NB4 (cell line): Measurements from ENCODE around the gene RERE.

Experiments used
- MYC ChIP-seq: IDR thresholded peaks from 2 replicates; pipeline ENCODE4 v1.6.1; 2011; ENCODE audit warnings: low read depth, low read length
- POLR2A ChIP-seq: IDR thresholded peaks from 2 replicates; pipeline ENCODE4 v1.6.1; 2011; ENCODE audit warnings: mild to moderate bottlenecking; ENCODE audit not compliant: insufficient read length; ENCODE audit errors: extremely low read depth
- TF ChIP-seq, protein P1 (sequence below): IDR thresholded peaks from one replicate; pipeline ENCODE4 v1.5.1; 2012; ENCODE audit warnings: low read depth, low read length
- TF ChIP-seq, protein P2 (sequence below): IDR thresholded peaks from 2 replicates; pipeline ENCODE4 v1.6.1; 2011; ENCODE audit warnings: low read depth, low read length

DNA sequence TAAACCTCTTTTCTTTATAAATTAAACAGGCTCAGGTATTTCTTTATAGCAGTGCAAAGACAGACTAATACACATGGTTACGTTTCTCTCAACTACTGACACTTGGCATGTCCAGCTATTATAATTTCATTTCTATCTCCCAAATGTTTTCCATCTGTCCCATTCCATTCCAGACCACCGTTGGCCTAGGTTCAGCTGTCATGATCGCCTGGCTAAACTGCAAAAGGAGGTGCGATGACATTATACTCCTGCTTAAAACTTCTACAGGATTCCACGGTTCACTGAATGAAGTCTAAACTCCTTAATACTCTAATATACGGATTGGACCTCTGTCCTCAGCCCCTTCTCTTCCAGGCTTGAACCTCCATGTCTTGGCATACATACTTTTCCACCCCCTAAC is 72.1 kb downstream of the RERE start:
- TF ChIP-seq, protein P1, sequence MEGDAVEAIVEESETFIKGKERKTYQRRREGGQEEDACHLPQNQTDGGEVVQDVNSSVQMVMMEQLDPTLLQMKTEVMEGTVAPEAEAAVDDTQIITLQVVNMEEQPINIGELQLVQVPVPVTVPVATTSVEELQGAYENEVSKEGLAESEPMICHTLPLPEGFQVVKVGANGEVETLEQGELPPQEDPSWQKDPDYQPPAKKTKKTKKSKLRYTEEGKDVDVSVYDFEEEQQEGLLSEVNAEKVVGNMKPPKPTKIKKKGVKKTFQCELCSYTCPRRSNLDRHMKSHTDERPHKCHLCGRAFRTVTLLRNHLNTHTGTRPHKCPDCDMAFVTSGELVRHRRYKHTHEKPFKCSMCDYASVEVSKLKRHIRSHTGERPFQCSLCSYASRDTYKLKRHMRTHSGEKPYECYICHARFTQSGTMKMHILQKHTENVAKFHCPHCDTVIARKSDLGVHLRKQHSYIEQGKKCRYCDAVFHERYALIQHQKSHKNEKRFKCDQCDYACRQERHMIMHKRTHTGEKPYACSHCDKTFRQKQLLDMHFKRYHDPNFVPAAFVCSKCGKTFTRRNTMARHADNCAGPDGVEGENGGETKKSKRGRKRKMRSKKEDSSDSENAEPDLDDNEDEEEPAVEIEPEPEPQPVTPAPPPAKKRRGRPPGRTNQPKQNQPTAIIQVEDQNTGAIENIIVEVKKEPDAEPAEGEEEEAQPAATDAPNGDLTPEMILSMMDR = no peak
- TF ChIP-seq POLR2A (no peak), MYC (no peak)
- TF ChIP-seq, protein P2, sequence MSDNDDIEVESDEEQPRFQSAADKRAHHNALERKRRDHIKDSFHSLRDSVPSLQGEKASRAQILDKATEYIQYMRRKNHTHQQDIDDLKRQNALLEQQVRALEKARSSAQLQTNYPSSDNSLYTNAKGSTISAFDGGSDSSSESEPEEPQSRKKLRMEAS = no peak
